ENCODE measurements around the gene MYO1F.
"Not testable (repeated sequence)": the region's sequence is repeated elsewhere in the genome, so short reads cannot be mapped to it uniquely, and the experiment has no call there.

The MYO1F gene

GRCh38 chr19:8578642-8579265 is 1.5 kb upstream of the MYO1F start:
- Histone ChIP-seq H3K27ac (ENCODE audit: low read depth, low read length, severe bottlenecking) (no peak overlapping the region), H3K9me3 (ENCODE audit: control insufficient read depth, low read length) (no peaks in the 10 kb centered on the region), H3K36me3 (ENCODE audit: control insufficient read depth, insufficient read depth, low read length) (no peaks in the 10 kb centered on the region), H3K4me3 (ENCODE audit: extremely low read depth, insufficient read depth, low read length, poor library complexity, severe bottlenecking) (no peak overlapping the region), H3K4me1 (ENCODE audit: control insufficient read depth, insufficient read depth, low read length, poor library complexity, severe bottlenecking) (peaks cover 18% of the 10 kb centered on the region)
- 39 to 41% methylated on average over 16 to 17 of the region's 17 CpGs for WGBS, 2 experiments (ENCODE audit: insufficient coverage in 2 of 2)

GRCh38 chr19:8577741-8578140 is 499 bp upstream of the MYO1F start:
- Histone ChIP-seq H3K27ac (ENCODE audit: low read depth, low read length, severe bottlenecking) (no peak overlapping the region), H3K4me1 (ENCODE audit: control insufficient read depth, insufficient read depth, low read length, poor library complexity, severe bottlenecking) (peaks cover 18% of the 10 kb centered on the region), H3K9me3 (ENCODE audit: control insufficient read depth, low read length) (no peaks in the 10 kb centered on the region), H3K4me3 (ENCODE audit: extremely low read depth, insufficient read depth, low read length, poor library complexity, severe bottlenecking) (no peak overlapping the region), H3K36me3 (ENCODE audit: control insufficient read depth, insufficient read depth, low read length) (no peaks in the 10 kb centered on the region)
- WGBS, 2 experiments (ENCODE audit: insufficient coverage in 2 of 2) = 100% methylated on average over 3 of the region's 4 CpGs; no CpG with 5 or more reads in 1 of the 2 experiments

- WGBS, 2 experiments (ENCODE audit: insufficient coverage in 2 of 2) = 94% methylated on average over 19 of the region's 19 CpGs
- Histone ChIP-seq H3K4me3 (ENCODE audit: extremely low read depth, insufficient read depth, low read length, poor library complexity, severe bottlenecking) (no peak overlapping the region), H3K4me1 (ENCODE audit: control insufficient read depth, insufficient read depth, low read length, poor library complexity, severe bottlenecking) (peaks cover 18% of the 10 kb centered on the region), H3K27ac (ENCODE audit: low read depth, low read length, severe bottlenecking) (no peak overlapping the region), H3K9me3 (ENCODE audit: control insufficient read depth, low read length) (no peaks in the 10 kb centered on the region), H3K36me3 (ENCODE audit: control insufficient read depth, insufficient read depth, low read length) (no peaks in the 10 kb centered on the region)
These were observed 809 bp downstream of the MYO1F start for GRCh38 chr19:8576273-8576993.

GRCh38 chr19:8575467-8575997 is 1.7 kb downstream of the MYO1F start:
- H3K36me3 ChIP-seq (ENCODE audit: control insufficient read depth, insufficient read depth, low read length) = no peaks in the 10 kb centered on the region
- H3K4me3 ChIP-seq (ENCODE audit: extremely low read depth, insufficient read depth, low read length, poor library complexity, severe bottlenecking) = no peak overlapping the region
- WGBS, 2 experiments (ENCODE audit: insufficient coverage in 2 of 2) = 59 to 70% methylated on average over 4 to 5 of the region's 10 CpGs
- peaks cover 23% of the 10 kb centered on the region for H3K4me1 ChIP-seq (ENCODE audit: control insufficient read depth, insufficient read depth, low read length, poor library complexity, severe bottlenecking)
- H3K9me3 ChIP-seq (ENCODE audit: control insufficient read depth, low read length) = no peaks in the 10 kb centered on the region
- H3K27ac ChIP-seq (ENCODE audit: low read depth, low read length, severe bottlenecking) = no peak overlapping the region

GRCh38 chr19:8574619-8574922 is 2.7 kb downstream of the MYO1F start:
- not testable (repeated sequence) for H3K27ac ChIP-seq (ENCODE audit: low read depth, low read length, severe bottlenecking); H3K36me3 ChIP-seq (ENCODE audit: control insufficient read depth, insufficient read depth, low read length); H3K9me3 ChIP-seq (ENCODE audit: control insufficient read depth, low read length); H3K4me3 ChIP-seq (ENCODE audit: extremely low read depth, insufficient read depth, low read length, poor library complexity, severe bottlenecking)
- 97 to 100% methylated on average over 4 to 7 of the region's 7 CpGs for WGBS, 2 experiments (ENCODE audit: insufficient coverage in 2 of 2)
- H3K4me1 ChIP-seq (ENCODE audit: control insufficient read depth, insufficient read depth, low read length, poor library complexity, severe bottlenecking) = peaks cover 27% of the 10 kb centered on the region

GRCh38 chr19:8573316-8573715 is 3.9 kb downstream of the MYO1F start:
- H3K4me1 ChIP-seq (ENCODE audit: control insufficient read depth, insufficient read depth, low read length, poor library complexity, severe bottlenecking) = peaks cover 30% of the 10 kb centered on the region
- 92 to 95% methylated on average over 4 to 7 of the region's 7 CpGs for WGBS, 2 experiments (ENCODE audit: insufficient coverage in 2 of 2)
- no peaks in the 10 kb centered on the region for H3K36me3 ChIP-seq (ENCODE audit: control insufficient read depth, insufficient read depth, low read length)
- H3K27ac ChIP-seq (ENCODE audit: low read depth, low read length, severe bottlenecking) = no peak overlapping the region
- no peaks in the 10 kb centered on the region for H3K9me3 ChIP-seq (ENCODE audit: control insufficient read depth, low read length)
- no peak overlapping the region for H3K4me3 ChIP-seq (ENCODE audit: extremely low read depth, insufficient read depth, low read length, poor library complexity, severe bottlenecking)

- no peak overlapping the region for H3K4me3 ChIP-seq (ENCODE audit: extremely low read depth, insufficient read depth, low read length, poor library complexity, severe bottlenecking)
- H3K9me3 ChIP-seq (ENCODE audit: control insufficient read depth, low read length) = no peaks in the 10 kb centered on the region
- H3K4me1 ChIP-seq (ENCODE audit: control insufficient read depth, insufficient read depth, low read length, poor library complexity, severe bottlenecking) = peaks cover 20% of the 10 kb centered on the region
- peak overlapping the region; percentile 49 for H3K27ac ChIP-seq (ENCODE audit: low read depth, low read length, severe bottlenecking)
- WGBS, 2 experiments (ENCODE audit: insufficient coverage in 2 of 2) = 59 to 77% methylated on average over 4 to 5 of the region's 5 CpGs
- H3K36me3 ChIP-seq (ENCODE audit: control insufficient read depth, insufficient read depth, low read length) = no peaks in the 10 kb centered on the region
These were observed 6.2 kb downstream of the MYO1F start for GRCh38 chr19:8571006-8571411.

GRCh38 chr19:8569066-8569771 is 8.0 kb downstream of the MYO1F start:
- no peaks in the 10 kb centered on the region for H3K9me3 ChIP-seq (ENCODE audit: control insufficient read depth, low read length)
- no peaks in the 10 kb centered on the region for H3K36me3 ChIP-seq (ENCODE audit: control insufficient read depth, insufficient read depth, low read length)
- no peak overlapping the region for H3K4me3 ChIP-seq (ENCODE audit: extremely low read depth, insufficient read depth, low read length, poor library complexity, severe bottlenecking)
- 75 to 93% methylated on average over 2 of the region's 5 CpGs for WGBS, 2 experiments (ENCODE audit: insufficient coverage in 2 of 2)
- peaks cover 12% of the 10 kb centered on the region for H3K4me1 ChIP-seq (ENCODE audit: control insufficient read depth, insufficient read depth, low read length, poor library complexity, severe bottlenecking)
- H3K27ac ChIP-seq (ENCODE audit: low read depth, low read length, severe bottlenecking) = no peak overlapping the region

GRCh38 chr19:8567522-8568172 is 9.6 kb downstream of the MYO1F start:
- H3K4me1 ChIP-seq (ENCODE audit: control insufficient read depth, insufficient read depth, low read length, poor library complexity, severe bottlenecking) = peaks cover 12% of the 10 kb centered on the region
- 94 to 97% methylated on average over 9 to 14 of the region's 15 CpGs for WGBS, 2 experiments (ENCODE audit: insufficient coverage in 2 of 2)
- no peak overlapping the region for H3K4me3 ChIP-seq (ENCODE audit: extremely low read depth, insufficient read depth, low read length, poor library complexity, severe bottlenecking)
- no peak overlapping the region for H3K27ac ChIP-seq (ENCODE audit: low read depth, low read length, severe bottlenecking)
- H3K9me3 ChIP-seq (ENCODE audit: control insufficient read depth, low read length) = no peaks in the 10 kb centered on the region
- no peaks in the 10 kb centered on the region for H3K36me3 ChIP-seq (ENCODE audit: control insufficient read depth, insufficient read depth, low read length)

- Histone ChIP-seq H3K9me3 (ENCODE audit: control insufficient read depth, low read length) (no peaks in the 10 kb centered on the region), H3K36me3 (ENCODE audit: control insufficient read depth, insufficient read depth, low read length) (no peaks in the 10 kb centered on the region), H3K4me3 (ENCODE audit: extremely low read depth, insufficient read depth, low read length, poor library complexity, severe bottlenecking) (no peak overlapping the region), H3K4me1 (ENCODE audit: control insufficient read depth, insufficient read depth, low read length, poor library complexity, severe bottlenecking) (peaks cover 12% of the 10 kb centered on the region), H3K27ac (ENCODE audit: low read depth, low read length, severe bottlenecking) (no peak overlapping the region)
- 94 to 100% methylated on average over 3 to 4 of the region's 7 CpGs for WGBS, 2 experiments (ENCODE audit: insufficient coverage in 2 of 2)
These were observed 10.4 kb downstream of the MYO1F start for GRCh38 chr19:8566855-8567254.

All from mesodermal cell (in vitro differentiated cells).